Mesendoderm (in vitro differentiated cells): Measurements from ENCODE around the gene VAT1L.
A peak's percentile ranks its signal among the peaks of the same experiment; 100 is the strongest.

ENCODE experiments used
- DNase-seq: peaks from one replicate; pipeline ENCODE4 v3.0.0; 2013
- H2AK5ac ChIP-seq: 2 replicates; pipeline ENCODE4 v1.6.1; 2013; ENCODE audit warnings: low read length, inconsistent platforms
- H2BK120ac ChIP-seq: 2 replicates; pipeline ENCODE4 v1.6.1; 2013; ENCODE audit warnings: low read depth, mild to moderate bottlenecking, low read length, moderate library complexity, mixed read lengths
- H2BK15ac ChIP-seq: replicated peaks from 2 replicates; pipeline ENCODE4 v1.6.1; 2013; ENCODE audit warnings: low read depth, mild to moderate bottlenecking, moderate library complexity
- H2BK5ac ChIP-seq: 2 replicates; pipeline ENCODE4 v1.6.1; 2013; ENCODE audit warnings: low read length, inconsistent platforms
- H3K18ac ChIP-seq: 2 replicates; pipeline ENCODE4 v1.6.1; 2013; ENCODE audit warnings: mild to moderate bottlenecking, low read length, mixed read lengths
- H3K23ac ChIP-seq: one replicate; pipeline ENCODE4 v1.6.1; 2013; ENCODE audit warnings: low read length
- H3K27ac ChIP-seq: 2 replicates; pipeline ENCODE4 v1.5.1; 2013; ENCODE audit warnings: low read depth, mild to moderate bottlenecking, inconsistent platforms, low read length, moderate library complexity
- H3K27me3 ChIP-seq: 2 replicates; pipeline ENCODE4 v1.6.1; 2013; ENCODE audit warnings: low read length, control low read depth, mild to moderate bottlenecking, inconsistent platforms; ENCODE audit not compliant: insufficient read depth, poor library complexity
- H3K36me3 ChIP-seq: 2 replicates; pipeline ENCODE4 v1.6.1; 2013; ENCODE audit warnings: low read length, inconsistent platforms; ENCODE audit not compliant: control insufficient read depth, insufficient read depth
- H3K4ac ChIP-seq: one replicate; pipeline ENCODE4 v1.6.1; 2013; ENCODE audit warnings: low read depth, mild to moderate bottlenecking, low read length, moderate library complexity
- H3K4me1 ChIP-seq: 2 replicates; pipeline ENCODE4 v1.6.1; 2013; ENCODE audit warnings: low read depth, low read length, inconsistent platforms; ENCODE audit not compliant: control insufficient read depth
- H3K4me2 ChIP-seq: 2 replicates; pipeline ENCODE4 v1.6.1; 2013; ENCODE audit warnings: low read length
- H3K4me3 ChIP-seq: 2 replicates; pipeline ENCODE4 v1.5.1; 2013; ENCODE audit warnings: mild to moderate bottlenecking, low read length
- H3K56ac ChIP-seq: one replicate; pipeline ENCODE4 v1.6.1; 2013; ENCODE audit warnings: low read length
- H3K79me1 ChIP-seq: 2 replicates; pipeline ENCODE4 v1.6.1; 2013; ENCODE audit warnings: low read length, inconsistent platforms
- H3K79me2 ChIP-seq: 2 replicates; pipeline ENCODE4 v1.6.1; 2013; ENCODE audit warnings: mild to moderate bottlenecking, low read length; ENCODE audit not compliant: control insufficient read depth, insufficient read depth
- H3K9ac ChIP-seq: 2 replicates; pipeline ENCODE4 v1.6.1; 2013; ENCODE audit warnings: low read length, inconsistent platforms
- H4K5ac ChIP-seq: one replicate; pipeline ENCODE4 v1.6.1; 2013; ENCODE audit warnings: low read length
- H4K8ac ChIP-seq: one replicate; pipeline ENCODE4 v1.6.1; 2013; ENCODE audit warnings: low read depth, mild to moderate bottlenecking, control low read depth, low read length, moderate library complexity
- WGBS: extraction: QIAGEN DNeasy Blood & Tissue Kit; methylation state at CpG from one replicate; pipeline ENCODE4 v1.1.7; 2013; ENCODE audit warnings: low lambda C conversion rate, missing lambda C conversion rate; ENCODE audit not compliant: insufficient coverage; ENCODE audit errors: extremely low coverage; 5-methylcytosine and 5-hydroxymethylcytosine counted together

VAT1L gene

DNA sequence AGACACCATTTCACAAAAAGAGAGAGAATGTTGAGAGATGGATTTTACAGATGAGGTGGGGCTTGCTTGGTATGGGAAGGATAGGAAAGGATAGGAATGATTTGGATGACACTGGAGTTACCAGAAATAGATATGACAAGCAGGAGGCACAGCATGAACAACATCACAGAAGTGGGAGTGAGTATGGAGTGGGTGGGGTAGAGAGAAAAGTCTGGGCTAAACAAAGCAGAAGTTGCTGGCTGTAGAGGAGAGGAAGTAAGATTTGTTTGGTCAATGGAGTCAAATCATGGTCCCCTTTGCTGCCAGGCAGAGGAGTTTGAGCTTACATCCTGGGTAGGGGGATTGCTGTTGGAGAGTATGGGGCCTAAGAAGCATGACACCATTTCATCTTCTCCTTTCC is 101.7 kb downstream of the VAT1L start:
- Histone ChIP-seq H3K18ac (no peak overlapping the region), H3K4me1 (no peaks in the 10 kb centered on the region), H3K23ac (no peak overlapping the region), H3K4ac (no peak overlapping the region), H2BK120ac (no peak overlapping the region), H3K4me2 (no peak overlapping the region), H3K27ac (no peak overlapping the region), H3K9ac (no peak overlapping the region), H2BK15ac (no peak overlapping the region), H2BK5ac (no peak overlapping the region), H3K79me2 (no peaks in the 10 kb centered on the region), H4K8ac (no peak overlapping the region), H3K56ac (no peak overlapping the region), H3K36me3 (no peaks in the 10 kb centered on the region), H4K5ac (no peak overlapping the region), H3K4me3 (no peak overlapping the region), H3K27me3 (no peaks in the 10 kb centered on the region), H3K79me1 (no peaks in the 10 kb centered on the region), H2AK5ac (no peak overlapping the region)
- DNase-seq: no peak

DNA sequence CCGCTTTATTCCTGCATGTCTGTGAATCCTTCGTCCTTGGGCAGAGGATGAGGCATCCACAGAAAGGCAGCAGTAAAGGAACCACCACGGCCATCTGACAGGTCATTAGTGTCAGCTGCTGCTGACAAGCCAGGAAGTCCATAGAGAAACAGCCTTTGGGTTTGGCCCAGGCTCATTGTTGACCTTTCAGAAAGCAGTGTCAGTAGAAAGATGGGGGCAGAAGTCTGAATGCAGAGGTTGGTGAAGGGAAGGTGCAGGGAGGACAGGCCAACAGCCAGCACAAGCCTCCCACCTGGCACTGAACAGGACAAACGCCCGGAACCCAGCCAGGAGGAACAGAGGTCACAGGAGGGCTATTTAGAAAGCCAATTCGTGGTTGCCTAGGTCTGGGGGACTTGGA is 105.8 kb downstream of the VAT1L start:
- Histone ChIP-seq H3K4me1 (no peaks in the 10 kb centered on the region), H3K56ac (no peak overlapping the region), H3K4ac (no peak overlapping the region), H2BK120ac (no peak overlapping the region), H2AK5ac (no peak overlapping the region), H3K18ac (no peak overlapping the region), H3K4me3 (no peak overlapping the region), H3K9ac (no peak overlapping the region), H3K36me3 (no peaks in the 10 kb centered on the region), H3K23ac (no peak overlapping the region), H4K8ac (no peak overlapping the region), H3K4me2 (no peak overlapping the region), H3K27ac (no peak overlapping the region), H3K27me3 (no peaks in the 10 kb centered on the region), H2BK5ac (no peak overlapping the region), H3K79me1 (no peaks in the 10 kb centered on the region), H3K79me2 (no peaks in the 10 kb centered on the region), H4K5ac (no peak overlapping the region), H2BK15ac (no peak overlapping the region)
- DNase-seq: no peak
- no CpG with 5 or more reads among the region's 6 CpGs for WGBS

DNA sequence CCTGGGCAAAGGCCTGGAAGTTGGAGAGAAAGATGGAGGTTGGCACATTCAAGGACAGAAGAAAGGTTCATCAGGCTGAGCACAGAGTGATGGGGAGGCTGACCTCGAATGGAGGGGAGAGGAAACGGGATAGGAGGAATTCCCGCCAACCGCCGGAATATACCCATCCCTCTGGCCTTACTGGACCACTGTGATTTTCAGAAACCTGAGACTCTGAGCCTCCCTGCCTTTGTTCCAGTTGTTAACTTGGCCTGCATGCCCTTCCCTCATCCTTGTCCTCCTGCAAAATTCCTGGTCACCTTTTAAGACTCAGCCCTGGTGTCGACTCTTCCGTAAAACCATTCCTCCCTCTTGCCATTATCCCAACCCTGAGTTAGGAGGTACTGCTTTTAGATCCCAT is 107.6 kb downstream of the VAT1L start:
- Histone ChIP-seq H3K56ac (no peak overlapping the region), H3K27me3 (no peaks in the 10 kb centered on the region), H4K8ac (no peak overlapping the region), H2BK15ac (no peak overlapping the region), H3K27ac (no peak overlapping the region), H4K5ac (no peak overlapping the region), H2BK5ac (no peak overlapping the region), H3K23ac (no peak overlapping the region), H3K36me3 (no peaks in the 10 kb centered on the region), H3K4me2 (no peak overlapping the region), H3K79me2 (no peaks in the 10 kb centered on the region), H3K4me1 (no peaks in the 10 kb centered on the region), H3K4ac (no peak overlapping the region), H3K9ac (no peak overlapping the region), H3K79me1 (no peaks in the 10 kb centered on the region), H3K18ac (no peak overlapping the region), H2BK120ac (no peak overlapping the region), H2AK5ac (no peak overlapping the region), H3K4me3 (no peak overlapping the region)
- DNase-seq: no peak
- WGBS: no CpG with 5 or more reads among the region's 7 CpGs

DNA sequence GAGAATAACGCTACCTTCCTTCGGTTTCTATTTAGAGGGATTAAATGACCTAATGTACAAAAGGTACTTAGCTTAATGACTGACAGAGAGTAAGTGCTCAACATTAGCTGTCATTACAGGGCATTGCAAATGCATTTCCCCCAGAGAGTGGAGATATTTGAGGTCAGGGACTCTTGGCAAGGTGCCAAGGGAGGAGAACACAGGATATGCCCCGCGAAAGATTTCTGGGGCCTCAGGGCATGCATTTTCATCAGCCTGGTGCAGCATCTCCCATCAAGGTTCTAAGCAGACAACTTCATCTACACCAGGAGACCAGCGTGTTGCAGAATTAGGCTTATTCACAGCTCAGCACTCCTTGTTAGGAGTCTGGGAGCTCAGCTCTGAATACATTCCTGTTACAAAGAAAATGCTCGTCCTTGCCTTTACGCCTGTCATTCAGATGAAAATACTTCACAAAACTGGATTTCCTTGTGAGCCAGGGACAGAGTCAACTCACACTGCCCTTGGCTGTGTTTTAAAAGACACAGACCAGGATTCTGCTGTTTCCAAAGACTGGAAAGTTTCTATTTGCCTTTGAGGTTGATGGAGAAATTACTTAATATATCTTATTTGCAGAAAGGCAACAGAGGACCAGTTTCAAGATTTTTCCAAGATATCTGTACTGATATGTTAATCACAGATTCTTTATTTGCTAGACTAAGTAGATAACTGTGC is 108.2 kb downstream of the VAT1L start:
- Histone ChIP-seq H2AK5ac (no peak overlapping the region), H3K4me3 (no peak overlapping the region), H3K36me3 (no peaks in the 10 kb centered on the region), H3K79me2 (no peaks in the 10 kb centered on the region), H2BK15ac (no peak overlapping the region), H2BK120ac (no peak overlapping the region), H3K27me3 (no peaks in the 10 kb centered on the region), H3K27ac (no peak overlapping the region), H3K4me1 (no peaks in the 10 kb centered on the region), H3K56ac (no peak overlapping the region), H3K79me1 (no peaks in the 10 kb centered on the region), H3K18ac (no peak overlapping the region), H3K9ac (no peak overlapping the region), H4K8ac (no peak overlapping the region), H3K4ac (no peak overlapping the region), H3K23ac (no peak overlapping the region), H2BK5ac (no peak overlapping the region), H4K5ac (no peak overlapping the region), H3K4me2 (no peak overlapping the region)
- WGBS: no CpG with 5 or more reads among the region's 7 CpGs
- DNase-seq: peak; percentile 36

DNA sequence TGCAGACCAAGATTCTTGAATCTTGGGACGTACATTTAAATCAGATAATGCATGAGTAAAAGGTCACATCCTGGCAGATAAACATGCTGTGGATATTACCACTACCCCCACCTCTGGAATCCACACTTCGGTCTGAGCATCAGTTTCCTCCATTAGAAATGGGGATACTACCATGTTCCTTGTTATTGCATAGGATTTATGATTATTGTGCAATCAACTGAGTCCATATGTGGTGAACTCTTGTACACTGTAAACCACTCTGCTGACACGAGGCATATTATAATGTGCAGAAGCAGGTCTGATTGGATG is 108.7 kb downstream of the VAT1L start:
- H3K27me3 ChIP-seq: no peaks in the 10 kb centered on the region
- H3K27ac ChIP-seq: no peak overlapping the region

DNA sequence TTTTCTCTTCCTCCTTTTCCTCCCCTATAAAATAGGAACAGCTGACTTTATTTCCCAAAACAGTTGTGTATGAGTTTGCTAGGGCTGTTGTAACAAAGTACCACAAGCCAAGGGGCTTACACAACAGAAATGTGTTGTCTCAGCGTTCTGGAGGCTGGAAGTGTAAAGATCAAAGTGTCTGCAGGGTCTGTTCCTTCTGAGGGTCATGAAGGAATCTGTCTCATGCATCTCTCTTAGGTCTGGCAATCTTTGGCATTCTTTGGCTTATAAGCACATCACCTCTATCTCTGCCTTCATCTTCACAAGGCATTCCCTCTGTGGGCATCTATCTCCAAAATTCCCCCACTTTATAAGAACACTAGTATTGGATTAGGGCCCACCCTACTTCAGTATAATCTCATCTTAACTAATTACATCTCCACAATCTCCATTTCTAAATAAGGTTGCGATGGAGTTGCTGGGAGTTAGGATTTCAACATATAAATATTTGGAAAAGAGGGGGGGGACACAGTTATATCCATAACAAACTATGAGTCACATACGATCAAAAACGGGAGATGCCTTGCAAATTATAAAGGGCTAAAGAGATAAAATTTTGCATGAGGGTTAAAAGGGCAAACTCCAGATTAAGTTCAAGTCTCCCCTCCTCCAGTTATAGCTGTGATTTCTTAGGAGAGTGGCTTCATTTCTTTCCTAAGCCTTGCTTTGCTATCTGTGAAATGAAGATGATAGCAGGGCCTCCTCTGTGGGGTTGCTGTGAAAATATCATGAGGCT is 109.7 kb downstream of the VAT1L start:
- H3K36me3 ChIP-seq: no peaks in the 10 kb centered on the region
- H4K5ac ChIP-seq: no peak overlapping the region

More for the DNA sequence above, 108.7 kb downstream of the VAT1L start:
- Histone ChIP-seq H3K36me3 (no peaks in the 10 kb centered on the region), H2AK5ac (no peak overlapping the region), H2BK5ac (no peak overlapping the region), H3K23ac (no peak overlapping the region), H4K5ac (no peak overlapping the region), H3K4me1 (no peaks in the 10 kb centered on the region), H3K9ac (no peak overlapping the region), H3K18ac (no peak overlapping the region), H3K4me2 (no peak overlapping the region), H3K4me3 (no peak overlapping the region), H3K56ac (no peak overlapping the region), H2BK120ac (no peak overlapping the region), H2BK15ac (no peak overlapping the region), H3K79me2 (no peaks in the 10 kb centered on the region), H4K8ac (no peak overlapping the region), H3K4ac (no peak overlapping the region), H3K79me1 (no peaks in the 10 kb centered on the region)
- no peak for DNase-seq
- WGBS: no CpG with 5 or more reads among the region's 3 CpGs

More for the DNA sequence above, 109.7 kb downstream of the VAT1L start:
- Histone ChIP-seq H3K79me1 (no peaks in the 10 kb centered on the region), H3K4me3 (no peak overlapping the region), H2BK15ac (no peak overlapping the region), H3K9ac (no peak overlapping the region), H3K79me2 (no peaks in the 10 kb centered on the region), H3K23ac (no peak overlapping the region), H2AK5ac (no peak overlapping the region), H3K27me3 (no peaks in the 10 kb centered on the region), H3K4me1 (no peaks in the 10 kb centered on the region), H3K18ac (no peak overlapping the region), H3K56ac (no peak overlapping the region), H2BK5ac (no peak overlapping the region), H4K8ac (no peak overlapping the region), H3K4me2 (no peak overlapping the region), H3K4ac (no peak overlapping the region), H3K27ac (no peak overlapping the region), H2BK120ac (no peak overlapping the region)
- no peak for DNase-seq
- WGBS: no CpG with 5 or more reads among the region's 4 CpGs
